ENCODE data around the gene PSMD1.

GRCh38 chr2:231032575-231033140, 24.0 kb upstream of the PSMD1 start:
- TF ChIP-seq CTCF (IDR thresholded peaks at IDR 0.05): no peak
- no peak for TF ChIP-seq POLR2A (IDR thresholded peaks at IDR 0.05)
- TF ChIP-seq EP300 (IDR thresholded peaks at IDR 0.05; ENCODE audit: low read depth): no peak
